ENCODE measurements around the gene C14orf180.

Gene C14orf180

DNA sequence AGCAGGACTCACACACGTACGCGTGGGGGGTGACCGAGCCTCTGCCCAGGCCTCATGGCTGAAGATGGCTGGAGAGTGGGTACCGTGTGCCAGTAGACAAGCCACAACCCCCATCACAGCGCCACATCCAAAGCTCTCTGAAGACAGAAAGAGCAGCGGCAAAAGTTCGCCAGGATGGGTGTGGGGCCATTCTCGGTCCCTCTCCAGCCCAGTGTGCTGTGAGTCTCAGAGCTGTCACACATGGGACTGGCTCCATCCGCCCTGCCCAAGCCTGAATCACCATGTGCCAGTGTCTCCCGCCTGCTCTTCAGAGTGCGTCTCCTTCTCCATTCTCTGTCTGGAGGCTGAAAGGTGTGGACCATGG, 19.3 kb downstream of the C14orf180 start:
- TF ChIP-seq CTCF (conservative IDR thresholded peaks at IDR 0.05): no peak
- peak overlapping the region; percentile 87; the same call in 1 of the 2 replicates for H3K27ac ChIP-seq

- H3K27ac ChIP-seq: peak overlapping the region; percentile 87
- TF ChIP-seq CTCF (conservative IDR thresholded peaks at IDR 0.05): no peak
These were observed 19.9 kb downstream of the C14orf180 start for GRCh38 chr14:104599446-104599845.

DNA sequence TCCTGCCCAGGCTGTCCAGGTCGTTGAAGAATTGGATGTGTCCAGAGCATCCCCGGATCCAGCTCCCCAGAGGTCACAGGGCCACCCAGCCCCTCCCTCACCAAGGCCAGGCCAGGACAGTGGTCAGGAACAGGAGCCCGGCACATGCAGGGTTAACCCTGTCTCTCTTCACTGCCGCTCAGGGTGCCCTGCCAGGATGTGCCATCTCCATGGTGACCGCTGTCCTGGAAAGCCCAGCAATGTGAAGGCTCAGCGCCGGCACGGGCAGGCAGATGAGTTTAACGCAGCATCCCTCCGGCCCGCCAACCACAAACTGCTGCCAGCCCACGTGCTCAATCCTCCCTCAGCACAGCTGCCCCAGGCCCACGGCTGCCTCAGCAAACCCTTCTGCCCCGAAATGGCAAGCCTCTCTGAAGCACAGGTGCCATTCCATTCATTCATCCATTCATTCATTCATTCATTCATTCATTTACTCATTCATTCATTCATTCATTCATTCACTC, 20.6 kb downstream of the C14orf180 start:
- TF ChIP-seq CTCF (conservative IDR thresholded peaks at IDR 0.05): no peak
- peak overlapping the region; percentile 87 for H3K27ac ChIP-seq

DNA sequence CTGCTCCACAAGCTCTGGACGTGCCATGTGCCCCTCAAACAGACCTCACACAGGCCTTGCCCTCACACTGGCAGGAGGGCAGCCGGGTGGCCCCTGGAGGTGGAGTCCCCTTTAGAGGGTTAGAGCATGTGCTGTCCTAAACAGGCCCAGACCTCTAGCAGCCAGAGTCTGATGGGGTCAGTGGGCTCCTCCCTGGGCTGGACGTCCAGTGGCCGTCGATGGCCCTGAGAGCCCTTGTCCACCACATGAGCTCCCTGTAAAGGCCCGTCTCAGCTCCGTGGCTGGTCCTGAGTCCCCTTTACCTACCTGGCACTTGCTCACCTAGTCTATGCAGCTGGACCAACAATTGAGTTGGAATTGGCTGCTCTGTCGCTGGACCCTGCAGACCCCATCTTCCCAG, 21.2 kb downstream of the C14orf180 start:
- peak overlapping the region; percentile 87 for H3K27ac ChIP-seq
- TF ChIP-seq CTCF (conservative IDR thresholded peaks at IDR 0.05): no peak

GRCh38 chr14:104601786-104602185, 22.2 kb downstream of the C14orf180 start:
- no peak for TF ChIP-seq CTCF (conservative IDR thresholded peaks at IDR 0.05)
- peak overlapping the region; percentile 87; the same call in 1 of the 2 replicates for H3K27ac ChIP-seq

DNA sequence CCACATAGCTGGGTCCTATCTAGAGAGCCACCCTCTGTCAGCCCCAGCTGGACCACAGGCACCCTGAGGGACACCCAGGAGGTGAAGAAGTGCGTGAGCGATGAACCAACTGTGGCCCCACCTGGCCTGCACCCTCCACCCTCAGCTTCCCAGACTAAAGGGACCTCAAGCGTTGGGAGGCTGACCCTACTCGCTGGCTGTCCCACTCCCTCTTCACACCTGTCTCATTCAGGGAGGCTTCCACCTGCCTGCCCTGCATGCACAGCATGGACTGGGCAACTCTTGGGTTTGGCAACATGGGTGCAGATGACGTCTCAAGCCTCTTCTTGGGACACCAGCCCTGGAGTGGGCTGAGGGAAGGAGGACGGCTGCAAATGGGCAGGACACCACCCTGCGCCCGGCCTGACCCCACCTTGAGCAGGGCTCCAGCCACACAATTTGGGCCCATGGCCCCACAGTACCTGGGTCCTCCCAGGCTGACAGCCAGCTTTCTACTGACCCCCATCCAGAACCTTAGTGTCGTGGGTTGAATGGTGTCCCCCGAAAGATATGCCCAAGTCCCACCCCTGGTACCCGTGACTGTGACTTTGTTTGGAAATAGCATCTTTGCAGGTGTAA, 22.9 kb downstream of the C14orf180 start:
- no peak for TF ChIP-seq CTCF (conservative IDR thresholded peaks at IDR 0.05)
- peak overlapping the region; percentile 87; the same call in 1 of the 2 replicates for H3K27ac ChIP-seq

DNA sequence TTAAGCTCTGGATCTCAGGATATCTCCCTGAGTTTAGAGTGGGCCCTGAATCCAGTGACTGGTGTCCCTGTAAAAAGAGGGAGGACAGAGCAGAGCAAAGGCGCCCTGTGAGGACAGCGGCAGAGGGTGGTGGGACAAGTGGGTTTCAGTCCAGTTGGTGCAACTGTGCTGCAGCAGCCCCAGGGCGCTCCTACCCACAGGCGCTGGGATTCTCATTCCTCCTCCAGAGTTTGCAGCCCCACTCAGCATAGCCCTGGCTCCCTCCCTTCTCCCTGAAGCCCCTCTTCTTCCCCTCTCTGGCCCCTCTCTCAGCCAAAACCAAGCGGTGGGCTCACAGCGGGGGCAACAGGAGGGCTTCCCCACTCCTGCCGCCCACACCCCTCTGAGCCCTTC, 23.4 kb downstream of the C14orf180 start:
- no peak for TF ChIP-seq CTCF (conservative IDR thresholded peaks at IDR 0.05)
- peak overlapping the region; percentile 87; the same call in 1 of the 2 replicates for H3K27ac ChIP-seq

Measured in VCaP (cell line).